Liver (tissue), 9 donors: ENCODE measurements around the gene ACP1. TPM values are rescaled to one million over a fixed set of nuclear protein-coding genes. Genes with fewer than 3 reads are reported as not detected.

Experiments used
- DNase-seq: peaks from one replicate; pipeline ENCODE4 v3.0.0-alpha.2; 2017; ENCODE audit warnings: low spot score
- H3K27ac ChIP-seq, 2 donors: one replicate each; pipeline ENCODE4 v1.7.0; 2013; ENCODE audit warnings: inconsistent platforms in 2 of 2, low read length in 2 of 2, control low read depth in 1 of 2, low read depth in 1 of 2, mild to moderate bottlenecking in 1 of 2
- H3K27me3 ChIP-seq, 4 donors: one replicate each; pipeline versions ENCODE4 v1.6.1 to v1.7.0; 2013; ENCODE audit warnings: low read length in 3 of 4, inconsistent platforms in 1 of 4, mild to moderate bottlenecking in 1 of 4, moderate library complexity in 1 of 4; ENCODE audit not compliant: control insufficient read depth in 4 of 4, insufficient read depth in 4 of 4
- H3K36me3 ChIP-seq, 4 donors: one replicate each; pipeline versions ENCODE4 v1.6.1 to v1.7.0; 2013; ENCODE audit warnings: low read length in 3 of 4, mild to moderate bottlenecking in 3 of 4, low read depth in 1 of 4, moderate library complexity in 1 of 4; ENCODE audit not compliant: control insufficient read depth in 4 of 4, insufficient read depth in 3 of 4
- H3K4me1 ChIP-seq, 4 donors: one replicate each; pipeline versions ENCODE4 v1.6.1 to v1.7.0; 2013; ENCODE audit warnings: low read length in 3 of 4, mild to moderate bottlenecking in 3 of 4, moderate library complexity in 1 of 4; ENCODE audit not compliant: control insufficient read depth in 4 of 4, insufficient read depth in 4 of 4
- H3K4me3 ChIP-seq, 3 donors: one replicate each; pipeline versions ENCODE4 v1.6.1 to v1.7.0; 2013; ENCODE audit warnings: low read length in 3 of 3, control low read depth in 1 of 3, low read depth in 1 of 3, mild to moderate bottlenecking in 1 of 3
- H3K9ac ChIP-seq, 2 donors: one replicate each; pipeline ENCODE4 v1.7.0; 2013; ENCODE audit warnings: low read length in 2 of 2, mild to moderate bottlenecking in 2 of 2, moderate library complexity in 2 of 2, control low read depth in 1 of 2, low read depth in 1 of 2
- H3K9me3 ChIP-seq, 4 donors: one replicate each; pipeline versions ENCODE4 v1.6.1 to v1.7.0; 2013; ENCODE audit warnings: low read length in 3 of 4; ENCODE audit not compliant: control insufficient read depth in 4 of 4
- EGR1 ChIP-seq, 2 donors: IDR thresholded peaks; 2 replicates each; pipeline ENCODE4 v1.6.1; 2016 to 2018; ENCODE audit warnings: antibody characterized with exemption in 2 of 2, low read depth in 2 of 2
- FOXA1 ChIP-seq: IDR thresholded peaks from 2 replicates; pipeline ENCODE4 v1.6.1; 2016; ENCODE audit warnings: antibody characterized with exemption
- FOXA2 ChIP-seq: IDR thresholded peaks from 2 replicates; pipeline ENCODE4 v1.6.1; 2016; ENCODE audit warnings: antibody characterized with exemption
- GABPA ChIP-seq, 2 donors: IDR thresholded peaks in 1 of 2; conservative IDR thresholded peaks in 1 of 2; 2 replicates each; pipeline ENCODE4 v1.6.1; 2016; ENCODE audit warnings: antibody characterized with exemption in 2 of 2, mild to moderate bottlenecking in 1 of 2, moderate library complexity in 1 of 2
- HNF4A ChIP-seq, 2 donors: conservative IDR thresholded peaks; 2 replicates each; pipeline ENCODE4 v1.6.1; 2016; ENCODE audit warnings: antibody characterized with exemption in 2 of 2, mild to moderate bottlenecking in 2 of 2
- HNF4G ChIP-seq: IDR thresholded peaks from 2 replicates; pipeline ENCODE4 v1.6.1; 2016; ENCODE audit warnings: antibody characterized with exemption
- JUND ChIP-seq, 2 donors: IDR thresholded peaks; 2 replicates each; pipeline ENCODE4 v1.6.1; 2016; ENCODE audit warnings: antibody characterized with exemption in 2 of 2
- NR2F2 ChIP-seq: IDR thresholded peaks from 2 replicates; pipeline ENCODE4 v1.6.1; 2016; ENCODE audit warnings: antibody characterized with exemption
- RAD21 ChIP-seq, 2 donors: IDR thresholded peaks; 2 replicates each; pipeline ENCODE4 v1.6.1; 2016; ENCODE audit warnings: antibody characterized with exemption in 2 of 2, mild to moderate bottlenecking in 2 of 2
- RXRA ChIP-seq, 2 donors: IDR thresholded peaks; 2 replicates each; pipeline ENCODE4 v1.6.1; 2017 to 2018; ENCODE audit warnings: antibody characterized with exemption in 2 of 2, mild to moderate bottlenecking in 1 of 2
- SP1 ChIP-seq: IDR thresholded peaks from 2 replicates; pipeline ENCODE4 v1.6.1; 2018; ENCODE audit warnings: antibody characterized with exemption, mild to moderate bottlenecking
- TAF1 ChIP-seq: conservative IDR thresholded peaks from 2 replicates; pipeline ENCODE4 v1.6.1; 2016; ENCODE audit warnings: antibody characterized with exemption, mild to moderate bottlenecking
- YY1 ChIP-seq: IDR thresholded peaks from 2 replicates; pipeline ENCODE4 v1.6.1; 2016; ENCODE audit warnings: antibody characterized with exemption, mild to moderate bottlenecking
- WGBS: extraction: QIAGEN DNeasy Blood & Tissue Kit; methylation state at CpG from one replicate; pipeline ENCODE4 v1.1.7; 2013; 5-methylcytosine and 5-hydroxymethylcytosine counted together
- polyA plus RNA-seq, 2 donors: library from polyadenylated mRNA; stranded (reverse) in 1 of 2; unstranded in 1 of 2; fragments of 200-250 nt in 1 of 2; fragments of >200 nt in 1 of 2; fragmentation: Nextera tagmentation in 1 of 2; extraction: Ambion mirVana in 1 of 2; gene quantifications; one replicate each; pipeline versions ENCODE4 v1.2.1 to v1.2.3, GENCODE V29; 2013 to 2015
- total RNA-seq, 2 donors: library from RNA; depleted of rRNA; stranded (reverse); fragments of >200 nt; gene quantifications; one replicate each; pipeline ENCODE4 v1.2.3, GENCODE V29; 2014
- TF ChIP-seq, protein P1 (sequence below): fragments of 150-350 bp; IDR thresholded peaks from 2 replicates; pipeline ENCODE4 v1.5.1; 2017; ENCODE audit warnings: improper control_type of control experiment, low read depth, low read length; ENCODE audit not compliant: missing input control
- TF ChIP-seq, protein P2 (sequence below): IDR thresholded peaks from 2 replicates; pipeline ENCODE4 v1.6.1; 2016; ENCODE audit warnings: antibody characterized with exemption, mild to moderate bottlenecking
- TF ChIP-seq, protein P3 (sequence below): IDR thresholded peaks from 2 replicates; pipeline ENCODE4 v1.6.1; 2016; ENCODE audit warnings: antibody characterized with exemption
- TF ChIP-seq, protein P4 (sequence below): IDR thresholded peaks from 2 replicates; pipeline ENCODE4 v1.6.1; 2016; ENCODE audit warnings: antibody characterized with exemption
- TF ChIP-seq, protein P5 (sequence below): IDR thresholded peaks from 2 replicates; pipeline ENCODE4 v1.6.1; 2016; ENCODE audit warnings: antibody characterized with exemption
- donor health status: healthy.
- donor health status: healthy.
- donor health status: healthy.
- donor health status: healthy.
- donor health status: healthy.

The ACP1 gene
- total and polyA plus RNA-seq, 4 donors, result 59.9 to 115 (median 75.7) TPM

DNA sequence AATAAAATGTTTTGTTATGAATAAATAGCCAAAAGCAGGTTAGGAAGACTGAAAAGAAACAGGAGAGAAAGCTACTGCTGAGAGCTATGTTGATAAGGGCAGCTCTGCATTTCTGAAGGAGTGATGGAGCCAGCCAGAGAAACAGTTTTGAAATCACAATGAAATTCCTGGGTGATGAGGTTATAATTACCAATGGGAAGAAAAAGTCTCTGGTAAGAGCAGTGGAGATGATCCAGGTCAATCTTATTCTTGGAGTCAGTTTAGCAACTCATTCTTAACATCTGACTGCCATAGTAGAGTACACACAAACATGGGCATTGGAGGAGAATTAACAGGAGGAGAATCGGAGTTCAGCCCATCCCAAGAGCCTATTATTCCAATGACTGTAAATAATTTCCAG, 20.8 kb downstream of the ACP1 start:
- 75% methylated on average over 1 of the region's 1 CpG for WGBS
- Histone ChIP-seq H3K9ac (no peak overlapping the region), H3K4me3 (no peak overlapping the region), H3K27ac (no peak overlapping the region), H3K27me3 (peaks cover 0 to 8% (median 2%) of the 10 kb centered on the region in 4 donors), H3K36me3 (peaks cover 3 to 13% (median 5%) of the 10 kb centered on the region in 4 donors), H3K9me3 (no peaks in the 10 kb centered on the region), H3K4me1 (peaks cover 13 to 26% (median 18%) of the 10 kb centered on the region in 4 donors)
- TF ChIP-seq, protein P1, sequence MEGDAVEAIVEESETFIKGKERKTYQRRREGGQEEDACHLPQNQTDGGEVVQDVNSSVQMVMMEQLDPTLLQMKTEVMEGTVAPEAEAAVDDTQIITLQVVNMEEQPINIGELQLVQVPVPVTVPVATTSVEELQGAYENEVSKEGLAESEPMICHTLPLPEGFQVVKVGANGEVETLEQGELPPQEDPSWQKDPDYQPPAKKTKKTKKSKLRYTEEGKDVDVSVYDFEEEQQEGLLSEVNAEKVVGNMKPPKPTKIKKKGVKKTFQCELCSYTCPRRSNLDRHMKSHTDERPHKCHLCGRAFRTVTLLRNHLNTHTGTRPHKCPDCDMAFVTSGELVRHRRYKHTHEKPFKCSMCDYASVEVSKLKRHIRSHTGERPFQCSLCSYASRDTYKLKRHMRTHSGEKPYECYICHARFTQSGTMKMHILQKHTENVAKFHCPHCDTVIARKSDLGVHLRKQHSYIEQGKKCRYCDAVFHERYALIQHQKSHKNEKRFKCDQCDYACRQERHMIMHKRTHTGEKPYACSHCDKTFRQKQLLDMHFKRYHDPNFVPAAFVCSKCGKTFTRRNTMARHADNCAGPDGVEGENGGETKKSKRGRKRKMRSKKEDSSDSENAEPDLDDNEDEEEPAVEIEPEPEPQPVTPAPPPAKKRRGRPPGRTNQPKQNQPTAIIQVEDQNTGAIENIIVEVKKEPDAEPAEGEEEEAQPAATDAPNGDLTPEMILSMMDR, result no peak
- TF ChIP-seq RAD21 (IDR thresholded peaks at IDR 0.05) (no peak), SP1 (no peak), JUND (IDR thresholded peaks at IDR 0.05) (no peak), GABPA (IDR thresholded peaks at IDR 0.05 in 1 of 2, conservative IDR thresholded peaks at IDR 0.05 in 1 of 2) (no peak), YY1 (no peak), HNF4A (conservative IDR thresholded peaks at IDR 0.05) (no peak), EGR1 (IDR thresholded peaks at IDR 0.05; ENCODE audit: low read depth in 2 of 2) (no peak), RXRA (IDR thresholded peaks at IDR 0.05) (no peak), FOXA2 (no peak), HNF4G (no peak), TAF1 (no peak), FOXA1 (no peak), NR2F2 (no peak)
- TF ChIP-seq, protein P2, sequence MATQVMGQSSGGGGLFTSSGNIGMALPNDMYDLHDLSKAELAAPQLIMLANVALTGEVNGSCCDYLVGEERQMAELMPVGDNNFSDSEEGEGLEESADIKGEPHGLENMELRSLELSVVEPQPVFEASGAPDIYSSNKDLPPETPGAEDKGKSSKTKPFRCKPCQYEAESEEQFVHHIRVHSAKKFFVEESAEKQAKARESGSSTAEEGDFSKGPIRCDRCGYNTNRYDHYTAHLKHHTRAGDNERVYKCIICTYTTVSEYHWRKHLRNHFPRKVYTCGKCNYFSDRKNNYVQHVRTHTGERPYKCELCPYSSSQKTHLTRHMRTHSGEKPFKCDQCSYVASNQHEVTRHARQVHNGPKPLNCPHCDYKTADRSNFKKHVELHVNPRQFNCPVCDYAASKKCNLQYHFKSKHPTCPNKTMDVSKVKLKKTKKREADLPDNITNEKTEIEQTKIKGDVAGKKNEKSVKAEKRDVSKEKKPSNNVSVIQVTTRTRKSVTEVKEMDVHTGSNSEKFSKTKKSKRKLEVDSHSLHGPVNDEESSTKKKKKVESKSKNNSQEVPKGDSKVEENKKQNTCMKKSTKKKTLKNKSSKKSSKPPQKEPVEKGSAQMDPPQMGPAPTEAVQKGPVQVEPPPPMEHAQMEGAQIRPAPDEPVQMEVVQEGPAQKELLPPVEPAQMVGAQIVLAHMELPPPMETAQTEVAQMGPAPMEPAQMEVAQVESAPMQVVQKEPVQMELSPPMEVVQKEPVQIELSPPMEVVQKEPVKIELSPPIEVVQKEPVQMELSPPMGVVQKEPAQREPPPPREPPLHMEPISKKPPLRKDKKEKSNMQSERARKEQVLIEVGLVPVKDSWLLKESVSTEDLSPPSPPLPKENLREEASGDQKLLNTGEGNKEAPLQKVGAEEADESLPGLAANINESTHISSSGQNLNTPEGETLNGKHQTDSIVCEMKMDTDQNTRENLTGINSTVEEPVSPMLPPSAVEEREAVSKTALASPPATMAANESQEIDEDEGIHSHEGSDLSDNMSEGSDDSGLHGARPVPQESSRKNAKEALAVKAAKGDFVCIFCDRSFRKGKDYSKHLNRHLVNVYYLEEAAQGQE, result no peak
- TF ChIP-seq, protein P3, sequence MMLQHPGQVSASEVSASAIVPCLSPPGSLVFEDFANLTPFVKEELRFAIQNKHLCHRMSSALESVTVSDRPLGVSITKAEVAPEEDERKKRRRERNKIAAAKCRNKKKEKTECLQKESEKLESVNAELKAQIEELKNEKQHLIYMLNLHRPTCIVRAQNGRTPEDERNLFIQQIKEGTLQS, result no peak
- TF ChIP-seq, protein P4, sequence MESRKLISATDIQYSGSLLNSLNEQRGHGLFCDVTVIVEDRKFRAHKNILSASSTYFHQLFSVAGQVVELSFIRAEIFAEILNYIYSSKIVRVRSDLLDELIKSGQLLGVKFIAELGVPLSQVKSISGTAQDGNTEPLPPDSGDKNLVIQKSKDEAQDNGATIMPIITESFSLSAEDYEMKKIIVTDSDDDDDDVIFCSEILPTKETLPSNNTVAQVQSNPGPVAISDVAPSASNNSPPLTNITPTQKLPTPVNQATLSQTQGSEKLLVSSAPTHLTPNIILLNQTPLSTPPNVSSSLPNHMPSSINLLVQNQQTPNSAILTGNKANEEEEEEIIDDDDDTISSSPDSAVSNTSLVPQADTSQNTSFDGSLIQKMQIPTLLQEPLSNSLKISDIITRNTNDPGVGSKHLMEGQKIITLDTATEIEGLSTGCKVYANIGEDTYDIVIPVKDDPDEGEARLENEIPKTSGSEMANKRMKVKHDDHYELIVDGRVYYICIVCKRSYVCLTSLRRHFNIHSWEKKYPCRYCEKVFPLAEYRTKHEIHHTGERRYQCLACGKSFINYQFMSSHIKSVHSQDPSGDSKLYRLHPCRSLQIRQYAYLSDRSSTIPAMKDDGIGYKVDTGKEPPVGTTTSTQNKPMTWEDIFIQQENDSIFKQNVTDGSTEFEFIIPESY, result no peak
- TF ChIP-seq, protein P5, sequence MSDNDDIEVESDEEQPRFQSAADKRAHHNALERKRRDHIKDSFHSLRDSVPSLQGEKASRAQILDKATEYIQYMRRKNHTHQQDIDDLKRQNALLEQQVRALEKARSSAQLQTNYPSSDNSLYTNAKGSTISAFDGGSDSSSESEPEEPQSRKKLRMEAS, result no peak
- no peak for DNase-seq
